IPS DF 6.9 (cell line): ENCODE data around the gene DYRK2.

Source experiments
- DNase-seq: peaks from one replicate; pipeline ENCODE4 v3.0.0-alpha.2; 2013; ENCODE audit warnings: low read depth, low spot score
- H3K27ac ChIP-seq: one replicate; pipeline ENCODE4 v1.5.1; 2013; ENCODE audit warnings: low read length, control low read depth
- H3K27me3 ChIP-seq: 2 replicates; pipeline ENCODE4 v1.6.1; 2013; ENCODE audit warnings: mild to moderate bottlenecking, low read length; ENCODE audit not compliant: control insufficient read depth, insufficient read depth
- H3K36me3 ChIP-seq: 2 replicates; pipeline ENCODE4 v1.6.1; 2013; ENCODE audit warnings: low read length; ENCODE audit not compliant: control insufficient read depth, insufficient read depth
- H3K4me1 ChIP-seq: 2 replicates; pipeline ENCODE4 v1.6.1; 2013; ENCODE audit warnings: low read length; ENCODE audit not compliant: control insufficient read depth, insufficient read depth
- H3K4me3 ChIP-seq: 2 replicates; pipeline ENCODE4 v1.5.1; 2013; ENCODE audit warnings: mild to moderate bottlenecking, low read length
- H3K9me3 ChIP-seq: 2 replicates; pipeline ENCODE4 v1.6.1; 2013; ENCODE audit warnings: low read length, inconsistent platforms; ENCODE audit not compliant: control insufficient read depth, insufficient read depth
- WGBS: extraction: QIAGEN DNeasy Blood & Tissue Kit; methylation state at CpG from one replicate; pipeline ENCODE4 v1.1.7; 2013; ENCODE audit warnings: mixed read lengths, missing lambda C conversion rate; ENCODE audit not compliant: insufficient read length, insufficient coverage; 5-methylcytosine and 5-hydroxymethylcytosine counted together

DYRK2 gene

DNA sequence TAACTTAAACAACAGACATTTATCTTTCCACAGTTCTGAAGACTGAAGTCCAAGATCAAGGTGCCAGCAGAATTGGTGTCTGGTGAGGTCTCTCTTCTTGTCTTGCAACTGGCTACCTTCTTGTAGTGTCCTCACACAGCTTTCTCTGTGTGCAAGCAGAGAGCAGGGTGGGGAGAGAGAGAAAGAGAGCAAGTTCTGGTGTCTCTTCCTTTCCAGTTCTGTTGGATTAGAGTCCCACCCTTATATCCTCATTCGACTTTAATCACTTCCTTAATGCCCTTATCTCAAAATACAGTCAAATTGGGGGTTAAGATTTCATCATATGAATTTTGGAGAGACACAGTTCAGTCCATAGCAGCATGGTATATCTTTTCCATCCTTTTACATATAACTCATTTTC is 40.8 kb downstream of the DYRK2 start:
- no peaks in the 10 kb centered on the region for H3K36me3 ChIP-seq
- no peaks in the 10 kb centered on the region for H3K9me3 ChIP-seq
- no peak overlapping the region for H3K4me3 ChIP-seq
- DNase-seq: no peak
- WGBS: no CpG with 5 or more reads among the region's 1 CpG
- H3K27ac ChIP-seq: no peak overlapping the region
- H3K4me1 ChIP-seq: no peaks in the 10 kb centered on the region
- H3K27me3 ChIP-seq: no peaks in the 10 kb centered on the region

DNA sequence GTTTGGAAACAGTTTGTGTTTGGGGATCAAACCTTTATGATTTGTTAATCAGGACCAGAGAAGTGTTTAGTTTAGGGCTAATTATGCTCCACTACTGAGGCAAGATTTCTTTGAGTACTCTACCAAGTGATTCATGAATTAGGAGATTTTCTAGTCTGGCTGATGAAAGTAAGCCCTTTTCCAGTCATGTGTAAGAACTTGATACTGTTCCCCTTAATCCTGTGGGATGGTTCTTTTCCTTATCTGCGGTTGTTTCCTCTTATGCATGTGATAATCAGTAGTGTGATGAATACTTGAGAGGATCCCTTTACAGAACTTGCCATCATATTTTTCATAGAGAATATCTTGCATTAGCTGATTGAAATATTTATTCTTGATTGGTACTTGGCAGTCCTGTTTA is 42.1 kb downstream of the DYRK2 start:
- H3K27ac ChIP-seq: no peak overlapping the region
- H3K27me3 ChIP-seq: no peaks in the 10 kb centered on the region
- H3K4me1 ChIP-seq: no peaks in the 10 kb centered on the region
- no peak overlapping the region for H3K4me3 ChIP-seq
- H3K9me3 ChIP-seq: no peaks in the 10 kb centered on the region
- no peak for DNase-seq
- WGBS: no CpG with 5 or more reads among the region's 1 CpG
- H3K36me3 ChIP-seq: no peaks in the 10 kb centered on the region

DNA sequence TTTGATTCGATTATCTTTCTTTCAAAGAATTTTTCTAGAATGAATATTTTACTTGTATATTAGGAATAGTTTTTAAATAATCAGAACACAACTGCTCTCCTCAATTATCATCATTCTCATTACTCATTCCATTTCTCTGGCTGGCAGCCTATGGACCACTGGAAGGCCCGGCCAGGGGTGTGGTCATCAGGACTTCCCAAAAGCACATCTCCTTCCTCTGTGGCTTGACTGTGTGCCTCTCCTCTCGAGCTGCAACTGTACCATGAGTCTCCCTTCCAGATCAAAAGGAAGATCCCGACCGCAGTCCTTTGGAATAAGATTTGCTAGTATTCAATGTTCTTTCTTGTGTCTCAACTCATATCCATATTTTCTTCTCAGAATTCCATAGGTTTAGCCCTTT is 42.7 kb downstream of the DYRK2 start:
- Histone ChIP-seq H3K36me3 (no peaks in the 10 kb centered on the region), H3K27ac (no peak overlapping the region), H3K9me3 (no peaks in the 10 kb centered on the region), H3K4me1 (no peaks in the 10 kb centered on the region), H3K27me3 (no peaks in the 10 kb centered on the region), H3K4me3 (no peak overlapping the region)
- WGBS: no CpG with 5 or more reads among the region's 5 CpGs
- no peak for DNase-seq

DNA sequence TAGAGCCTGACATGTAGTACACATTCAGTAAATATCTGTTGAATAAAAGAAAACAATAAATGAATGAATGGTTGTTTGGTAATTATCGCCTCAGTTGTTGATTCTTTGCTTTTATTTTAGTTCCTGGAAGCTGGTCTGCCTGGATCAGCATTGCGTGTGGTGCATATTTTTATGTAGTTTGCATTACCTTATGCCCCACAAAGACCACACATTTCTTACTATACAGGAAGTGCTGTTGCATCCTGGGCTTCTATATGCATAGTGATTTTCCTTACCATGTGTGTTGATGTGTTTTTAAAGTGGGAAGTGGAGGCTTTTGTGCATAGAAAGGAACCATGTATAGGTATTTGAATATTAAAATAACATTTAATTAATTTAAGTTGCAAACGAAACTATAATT is 43.6 kb downstream of the DYRK2 start:
- H3K9me3 ChIP-seq: no peaks in the 10 kb centered on the region
- no peaks in the 10 kb centered on the region for H3K4me1 ChIP-seq
- H3K36me3 ChIP-seq: no peaks in the 10 kb centered on the region
- H3K4me3 ChIP-seq: no peak overlapping the region
- H3K27me3 ChIP-seq: no peaks in the 10 kb centered on the region
- DNase-seq: no peak
- no peak overlapping the region for H3K27ac ChIP-seq
- no CpG with 5 or more reads among the region's 3 CpGs for WGBS

DNA sequence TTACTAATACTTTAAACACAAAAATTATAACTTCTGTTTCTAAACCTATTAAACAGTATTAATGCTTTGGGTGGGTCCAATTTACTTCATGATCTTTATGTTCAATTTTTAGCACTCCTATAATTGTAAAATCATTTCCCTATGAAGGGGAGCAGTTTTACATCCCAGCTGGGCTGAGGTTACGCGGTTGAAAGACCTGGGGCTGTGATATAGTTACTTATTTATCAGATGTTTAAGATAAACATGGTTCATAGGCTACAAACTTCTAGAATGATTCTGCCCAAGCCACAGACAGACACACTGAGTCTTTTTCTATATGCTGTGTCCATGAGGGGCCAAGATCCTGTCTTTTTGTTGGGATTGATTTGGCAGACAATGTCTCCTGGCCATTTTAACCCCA is 44.4 kb downstream of the DYRK2 start:
- WGBS: no CpG with 5 or more reads among the region's 2 CpGs
- no peaks in the 10 kb centered on the region for H3K9me3 ChIP-seq
- H3K36me3 ChIP-seq: no peaks in the 10 kb centered on the region
- H3K4me3 ChIP-seq: no peak overlapping the region
- no peak overlapping the region for H3K27ac ChIP-seq
- H3K27me3 ChIP-seq: no peaks in the 10 kb centered on the region
- H3K4me1 ChIP-seq: no peaks in the 10 kb centered on the region
- no peak for DNase-seq

DNA sequence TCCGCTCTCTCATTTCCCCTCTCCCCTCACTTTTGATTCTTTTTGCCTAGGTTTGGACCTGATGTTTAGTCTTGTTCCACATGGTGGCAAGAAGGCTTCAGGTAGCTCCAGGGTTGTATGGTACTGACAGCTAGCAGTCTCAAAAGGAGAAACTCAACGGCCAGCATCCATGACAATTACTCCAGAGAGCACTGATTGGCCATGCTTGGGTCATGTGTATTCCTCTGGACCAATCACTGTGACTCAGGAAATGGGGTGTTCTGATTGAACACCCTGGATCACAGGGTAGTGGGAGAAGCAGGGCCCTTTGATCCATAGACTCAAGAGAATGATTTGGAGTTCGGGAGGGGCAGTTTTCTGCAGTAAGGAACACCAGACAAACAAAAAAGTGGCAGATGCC is 45.3 kb downstream of the DYRK2 start:
- Histone ChIP-seq H3K4me1 (no peaks in the 10 kb centered on the region), H3K27ac (no peak overlapping the region)

DNA sequence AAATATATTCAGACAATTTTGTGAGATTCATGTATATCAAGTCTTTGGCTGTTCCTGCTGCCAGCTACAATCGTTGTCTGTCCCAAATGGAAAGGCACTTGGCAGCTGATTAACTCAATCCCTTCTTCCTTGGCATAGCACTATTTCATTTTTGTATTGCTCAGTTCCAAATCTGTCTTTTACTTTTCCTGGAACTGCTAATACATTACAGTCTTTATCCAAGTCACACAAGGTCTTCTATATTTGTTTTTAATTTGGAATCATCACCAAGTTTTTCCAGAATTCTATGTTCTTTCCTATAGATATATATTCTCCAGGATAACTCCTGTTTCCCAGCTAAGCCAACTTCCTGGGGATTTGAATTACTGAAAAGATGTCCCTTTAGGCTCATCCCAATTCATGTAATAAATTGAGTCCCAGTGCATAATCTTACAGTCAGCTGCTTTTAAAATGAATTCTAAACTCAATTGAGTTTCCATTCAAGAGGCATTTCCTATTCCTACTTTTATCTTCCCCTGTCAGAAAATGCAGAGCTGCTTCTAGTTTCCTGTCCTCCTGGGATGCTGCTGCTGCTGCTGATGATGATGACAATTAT is 45.9 kb downstream of the DYRK2 start:
- Histone ChIP-seq H3K4me1 (no peaks in the 10 kb centered on the region), H3K9me3 (no peaks in the 10 kb centered on the region), H3K27me3 (no peaks in the 10 kb centered on the region), H3K4me3 (no peak overlapping the region), H3K36me3 (no peaks in the 10 kb centered on the region), H3K27ac (no peak overlapping the region)
- no peak for DNase-seq
- no CpG with 5 or more reads among the region's 1 CpG for WGBS

More for the DNA sequence above, 45.3 kb downstream of the DYRK2 start:
- Histone ChIP-seq H3K9me3 (no peaks in the 10 kb centered on the region), H3K4me3 (no peak overlapping the region), H3K36me3 (no peaks in the 10 kb centered on the region), H3K27me3 (no peaks in the 10 kb centered on the region)
- WGBS: 100% methylated on average over 1 of the region's 3 CpGs
- DNase-seq: no peak

DNA sequence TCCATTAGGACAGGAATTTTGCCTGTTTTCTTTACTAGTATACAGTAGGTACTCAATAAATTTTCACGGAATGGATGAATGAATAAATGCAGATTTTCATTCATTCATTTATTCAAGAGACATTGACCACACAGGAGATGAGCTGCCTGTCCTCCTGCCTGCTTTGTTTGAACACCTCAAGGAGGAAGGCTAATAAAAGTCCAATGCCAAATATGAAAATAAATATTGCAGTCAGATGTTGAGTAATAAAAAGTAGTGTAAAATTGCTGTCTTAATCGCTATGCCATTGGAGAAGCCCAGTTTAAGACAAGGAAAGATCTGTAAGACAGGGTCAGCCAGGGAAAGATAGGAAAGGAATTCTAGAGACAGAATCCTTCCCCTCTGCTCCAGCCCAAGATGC is 47.4 kb downstream of the DYRK2 start:
- no CpG with 5 or more reads among the region's 2 CpGs for WGBS
- Histone ChIP-seq H3K36me3 (no peaks in the 10 kb centered on the region), H3K4me3 (no peak overlapping the region), H3K4me1 (no peaks in the 10 kb centered on the region), H3K27me3 (no peaks in the 10 kb centered on the region), H3K9me3 (no peaks in the 10 kb centered on the region), H3K27ac (no peak overlapping the region)
- DNase-seq: no peak

DNA sequence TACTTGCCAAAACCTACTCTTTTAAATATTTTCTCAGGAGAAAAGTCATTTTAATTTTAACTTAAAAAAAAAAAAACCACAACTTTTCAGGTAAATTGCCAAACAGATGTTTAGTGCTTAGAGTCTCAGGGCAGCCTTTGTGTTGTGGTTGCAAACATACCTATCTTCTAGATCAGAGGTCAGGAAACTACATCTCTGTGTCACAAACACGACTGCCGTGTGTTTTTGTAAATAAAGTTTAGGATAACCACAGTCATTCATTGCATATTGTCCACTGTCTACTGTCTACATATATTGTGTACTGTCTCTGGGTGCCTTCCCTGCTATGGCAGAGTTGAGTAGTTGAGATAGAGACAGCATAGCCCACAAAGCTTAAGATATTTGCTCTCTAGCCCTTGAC is 48.9 kb downstream of the DYRK2 start:
- no peak overlapping the region for H3K4me3 ChIP-seq
- H3K36me3 ChIP-seq: no peaks in the 10 kb centered on the region
- no peaks in the 10 kb centered on the region for H3K4me1 ChIP-seq
- no peak overlapping the region for H3K27ac ChIP-seq
- DNase-seq: no peak
- no peaks in the 10 kb centered on the region for H3K9me3 ChIP-seq
- no CpG with 5 or more reads among the region's 2 CpGs for WGBS
- H3K27me3 ChIP-seq: no peaks in the 10 kb centered on the region

DNA sequence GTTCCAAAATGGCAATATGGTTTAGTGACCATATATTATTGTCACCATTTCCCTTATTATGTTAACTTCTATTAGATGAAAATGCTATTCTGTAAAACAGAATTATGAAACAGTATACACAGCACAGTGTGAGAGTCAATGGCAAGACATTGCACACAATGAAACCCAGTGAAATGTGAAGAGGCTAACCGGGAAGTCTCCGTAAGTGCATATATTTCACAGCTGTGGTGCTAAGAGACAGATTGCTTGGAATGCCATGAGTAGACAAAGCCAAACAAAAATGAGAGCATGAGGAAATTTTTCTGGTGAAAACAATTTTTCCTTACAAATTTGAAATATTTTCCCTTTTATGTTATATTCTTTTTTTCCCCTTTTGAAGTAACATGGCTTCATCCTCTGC is 49.4 kb downstream of the DYRK2 start:
- Histone ChIP-seq H3K27ac (no peak overlapping the region), H3K27me3 (no peaks in the 10 kb centered on the region), H3K9me3 (no peaks in the 10 kb centered on the region), H3K4me3 (no peak overlapping the region), H3K36me3 (no peaks in the 10 kb centered on the region), H3K4me1 (no peaks in the 10 kb centered on the region)
- WGBS: no CpG with 5 or more reads among the region's 2 CpGs
- no peak for DNase-seq

DNA sequence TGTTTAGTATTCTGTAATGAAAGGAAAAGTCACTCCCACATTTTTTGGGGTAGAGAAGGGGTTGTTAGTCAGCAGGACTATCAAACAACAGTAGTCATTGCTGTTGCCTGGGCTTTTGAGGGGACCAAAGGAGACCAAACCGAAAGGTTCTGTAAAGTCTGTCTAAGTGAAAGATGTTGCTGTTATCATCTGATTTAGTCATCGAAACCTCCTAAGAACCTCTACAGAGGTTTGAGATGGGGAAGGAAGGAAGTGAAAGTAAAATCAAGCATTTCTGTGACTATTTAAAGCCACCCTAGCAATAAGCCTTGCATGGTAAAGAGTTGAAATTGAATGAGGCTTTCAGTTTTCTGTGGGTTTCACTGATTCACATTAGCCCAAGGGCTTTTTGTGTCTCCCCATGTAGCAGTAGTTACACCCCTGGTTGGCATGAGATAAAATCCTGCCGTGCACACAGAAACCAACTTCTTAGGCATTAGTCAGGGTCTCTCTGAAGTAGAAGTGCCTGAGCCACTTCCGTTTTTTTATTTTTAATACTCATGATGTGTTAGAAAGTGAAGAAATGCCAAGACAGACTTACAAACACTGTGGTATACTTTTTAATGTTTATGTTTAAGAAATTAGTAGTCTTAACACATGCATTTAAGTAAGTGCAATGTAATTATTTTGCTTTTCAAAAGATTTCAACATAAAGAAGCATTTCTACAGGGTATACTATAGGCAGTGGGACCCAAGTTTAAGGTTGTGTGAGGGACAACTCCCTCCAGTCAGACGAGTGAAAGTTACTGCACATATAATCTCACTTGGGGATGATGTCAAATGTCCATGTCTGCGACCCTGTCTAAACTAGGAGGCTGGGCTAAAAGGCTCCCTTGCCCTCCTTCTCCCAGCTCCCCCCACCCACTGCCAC is 50.4 kb downstream of the DYRK2 start:
- no peak overlapping the region for H3K4me3 ChIP-seq
- no CpG with 5 or more reads among the region's 6 CpGs for WGBS
- DNase-seq: no peak
- H3K27me3 ChIP-seq: no peaks in the 10 kb centered on the region
- no peaks in the 10 kb centered on the region for H3K36me3 ChIP-seq
- H3K4me1 ChIP-seq: no peaks in the 10 kb centered on the region
- H3K9me3 ChIP-seq: no peaks in the 10 kb centered on the region
- H3K27ac ChIP-seq: no peak overlapping the region
